ENCODE measurements around the gene PDZK1IP1.
"Not testable (repeated sequence)": the region's sequence is repeated elsewhere in the genome, so short reads cannot be mapped to it uniquely, and the experiment has no call there.

PDZK1IP1 gene

DNA sequence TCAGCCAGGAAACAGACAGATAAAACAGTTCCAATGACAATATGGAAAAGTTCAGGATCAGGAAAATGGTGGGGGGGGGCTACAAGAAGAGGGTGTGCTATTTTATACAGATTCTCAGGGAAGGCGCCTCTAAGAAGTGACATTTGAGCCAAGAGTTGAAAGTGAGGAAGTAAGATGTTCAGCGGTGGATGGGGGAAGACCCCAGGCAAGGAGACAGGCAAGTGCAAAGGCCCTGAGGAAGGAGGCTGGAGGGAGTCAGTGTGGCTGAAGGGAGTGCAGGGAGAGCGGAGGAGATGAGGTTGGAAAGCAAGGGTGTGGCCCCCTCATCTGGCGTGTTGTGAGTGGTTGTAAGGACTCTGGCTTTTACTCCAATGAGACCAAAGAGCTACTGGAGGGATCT, 8.4 kb upstream of the PDZK1IP1 start:
- no peak for DNase-seq

- DNase-seq = peak in 2 of 51 donors; percentile 5 to 12
These were observed 6.8 kb upstream of the PDZK1IP1 start for GRCh38 chr1:47196622-47197021.

DNA sequence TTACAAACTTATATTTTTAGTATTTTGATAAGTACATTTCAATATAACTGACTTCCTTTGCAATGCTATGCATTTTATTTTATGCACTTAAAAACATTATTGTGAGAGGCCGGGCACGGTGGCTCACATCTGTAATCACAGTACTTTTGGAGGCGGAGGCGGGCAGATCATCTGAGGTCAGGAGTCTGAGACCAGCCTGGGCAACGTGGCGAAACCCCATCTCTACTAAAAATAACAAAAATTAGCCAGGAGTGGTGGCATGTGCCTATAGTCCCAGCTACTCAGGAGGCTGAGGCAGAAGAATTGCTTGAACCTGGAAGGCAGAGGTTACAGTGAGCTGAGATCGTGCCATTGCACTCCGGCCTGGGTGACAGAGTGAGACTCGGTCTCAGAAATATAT, 6.1 kb upstream of the PDZK1IP1 start:
- not testable (repeated sequence) for DNase-seq

DNA sequence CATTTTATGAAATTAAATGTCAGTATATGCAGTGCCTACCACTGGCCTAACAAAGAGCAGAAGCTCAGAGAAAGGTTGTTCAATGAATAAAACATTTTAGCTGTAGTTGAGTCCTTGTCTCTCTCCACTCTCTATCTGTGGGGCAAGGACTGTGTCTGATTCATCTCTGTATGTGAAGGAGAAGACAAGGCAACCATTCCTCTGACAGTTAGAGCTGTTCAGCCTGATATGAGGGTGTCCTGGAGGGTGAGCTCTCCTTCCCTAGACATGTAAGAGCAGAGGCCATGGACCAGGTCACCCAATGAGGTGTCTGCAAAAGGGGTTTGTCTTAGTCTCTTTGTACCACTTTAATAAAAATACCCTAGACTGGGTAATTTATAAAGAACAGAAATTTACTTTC, 4.5 kb upstream of the PDZK1IP1 start:
- no peak for DNase-seq

DNA sequence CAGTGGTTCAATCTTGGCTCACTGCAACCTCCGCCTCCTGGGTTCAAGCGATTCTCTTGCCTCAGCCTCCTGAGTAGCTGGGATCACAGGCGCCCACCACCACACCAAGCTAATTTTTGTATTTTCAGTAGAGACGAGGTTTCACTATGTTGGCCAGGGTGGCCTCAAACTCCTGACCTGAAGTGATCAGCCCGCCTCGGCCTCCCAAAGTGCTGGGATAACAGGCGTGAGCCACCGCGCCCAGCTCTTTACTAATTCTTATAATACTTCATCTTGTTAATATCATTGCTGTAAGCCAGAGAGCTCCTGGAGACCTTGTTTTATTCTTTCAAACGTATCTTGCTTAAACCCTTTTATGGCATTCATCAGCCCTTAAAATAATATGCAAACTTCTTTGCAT, 3.7 kb upstream of the PDZK1IP1 start:
- not testable (repeated sequence) for DNase-seq

GRCh38 chr1:47192458-47193384, 2.9 kb upstream of the PDZK1IP1 start:
- peak in 44 of 51 donors; percentile 11 to 74 (median 40) for DNase-seq

GRCh38 chr1:47191940-47192457, 2.2 kb upstream of the PDZK1IP1 start:
- no peak for DNase-seq

GRCh38 chr1:47190857-47191256, 1.0 kb upstream of the PDZK1IP1 start:
- no peak for DNase-seq

DNA sequence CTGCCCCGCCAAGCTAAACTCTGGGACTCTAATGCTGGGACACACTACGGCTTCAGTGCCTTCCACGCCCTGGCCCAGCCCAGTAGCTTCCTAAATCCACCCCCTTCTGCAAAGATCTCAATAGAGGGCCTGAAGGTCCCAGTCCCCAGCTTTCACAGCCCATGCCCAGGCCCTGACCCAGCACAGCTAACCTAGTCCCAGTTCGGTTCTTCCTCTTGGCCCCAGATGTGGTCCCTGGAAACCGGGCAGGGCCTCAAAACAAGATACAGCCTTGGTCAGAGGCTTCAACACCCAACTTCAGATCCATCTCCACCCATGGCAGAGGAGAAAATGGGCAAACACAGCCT, 646 bp upstream of the PDZK1IP1 start:
- no peak for DNase-seq

- DNase-seq = no peak
These were observed 748 bp downstream of the PDZK1IP1 start for GRCh38 chr1:47188791-47189785.

- DNase-seq = no peak
These were observed 1.9 kb downstream of the PDZK1IP1 start for GRCh38 chr1:47187926-47188250.

DNA sequence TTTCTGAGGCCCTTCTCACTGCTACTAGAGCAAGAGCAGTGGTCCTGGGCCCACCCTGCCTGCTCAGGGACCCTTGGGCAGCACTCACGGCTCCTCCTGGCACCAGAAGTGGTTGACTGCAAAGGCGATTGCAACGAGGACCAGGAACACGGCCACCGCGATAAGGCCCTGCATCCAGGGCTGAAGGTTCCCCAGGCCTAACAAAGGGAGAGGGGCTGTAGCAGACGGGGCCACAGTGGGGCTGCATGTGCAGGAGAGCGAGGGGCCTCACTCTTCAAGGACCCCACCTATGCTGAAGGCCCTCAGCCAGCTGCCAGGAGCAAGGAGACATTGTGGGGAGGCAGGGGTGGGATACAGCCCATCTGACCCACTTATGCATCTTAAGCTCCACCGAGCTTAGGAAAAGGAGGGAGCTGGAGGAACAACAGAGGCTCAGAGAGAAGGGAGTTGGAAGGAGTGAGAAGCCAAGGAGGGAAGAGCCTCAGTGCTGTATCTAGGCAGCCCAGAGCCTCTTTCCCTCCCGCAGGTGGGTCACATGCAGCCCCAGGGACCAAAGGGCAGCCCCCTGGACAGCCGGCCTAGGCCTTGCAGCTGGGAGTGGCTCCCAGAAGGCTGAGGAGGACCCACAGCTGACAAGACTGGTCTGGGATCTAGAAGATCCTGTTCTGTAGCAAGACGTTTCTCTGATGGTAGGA, 2.5 kb downstream of the PDZK1IP1 start:
- DNase-seq = no peak

GRCh38 chr1:47186267-47187185, 3.3 kb downstream of the PDZK1IP1 start:
- no peak for DNase-seq

GRCh38 chr1:47184822-47185677, 4.8 kb downstream of the PDZK1IP1 start:
- DNase-seq = no peak

GRCh38 chr1:47184090-47184821, 5.6 kb downstream of the PDZK1IP1 start:
- DNase-seq = no peak

DNA sequence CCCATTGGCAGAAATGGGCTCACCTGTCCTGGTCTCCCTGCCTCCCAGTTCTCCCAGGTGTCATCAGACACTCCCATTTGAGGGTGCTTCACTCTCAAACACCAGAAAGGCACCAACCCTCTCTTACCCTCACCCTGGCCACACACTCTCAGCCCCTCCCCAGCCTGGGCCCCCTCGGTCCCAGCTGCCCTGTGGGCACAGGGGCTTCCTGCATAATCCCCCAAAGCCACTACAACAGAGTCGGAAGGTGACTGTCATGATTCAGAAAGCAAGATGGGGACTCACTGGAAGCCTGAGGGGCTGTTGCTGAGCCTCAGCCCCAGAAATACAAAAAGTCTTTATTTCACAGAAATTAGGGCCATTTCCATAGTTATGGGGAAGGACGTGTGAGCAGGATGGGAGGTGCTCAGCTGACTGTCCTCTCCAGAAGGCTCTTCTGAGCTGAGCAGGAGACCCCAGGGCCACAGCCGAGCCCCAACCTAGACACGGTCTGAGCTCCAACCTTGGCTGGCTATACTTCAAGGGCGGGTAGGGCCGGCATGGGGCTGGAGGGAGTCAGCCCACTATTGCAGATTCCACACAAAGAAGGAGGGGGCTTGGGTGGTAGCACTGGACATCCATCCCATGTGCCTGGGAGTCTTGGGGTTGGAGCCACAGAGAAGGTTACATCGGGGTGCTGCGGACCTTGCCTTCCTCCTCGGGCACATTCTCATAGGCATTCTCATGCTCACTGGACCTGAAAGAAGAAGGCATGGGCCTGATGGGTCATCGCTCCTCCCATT, 6.3 kb downstream of the PDZK1IP1 start:
- DNase-seq = no peak

DNA sequence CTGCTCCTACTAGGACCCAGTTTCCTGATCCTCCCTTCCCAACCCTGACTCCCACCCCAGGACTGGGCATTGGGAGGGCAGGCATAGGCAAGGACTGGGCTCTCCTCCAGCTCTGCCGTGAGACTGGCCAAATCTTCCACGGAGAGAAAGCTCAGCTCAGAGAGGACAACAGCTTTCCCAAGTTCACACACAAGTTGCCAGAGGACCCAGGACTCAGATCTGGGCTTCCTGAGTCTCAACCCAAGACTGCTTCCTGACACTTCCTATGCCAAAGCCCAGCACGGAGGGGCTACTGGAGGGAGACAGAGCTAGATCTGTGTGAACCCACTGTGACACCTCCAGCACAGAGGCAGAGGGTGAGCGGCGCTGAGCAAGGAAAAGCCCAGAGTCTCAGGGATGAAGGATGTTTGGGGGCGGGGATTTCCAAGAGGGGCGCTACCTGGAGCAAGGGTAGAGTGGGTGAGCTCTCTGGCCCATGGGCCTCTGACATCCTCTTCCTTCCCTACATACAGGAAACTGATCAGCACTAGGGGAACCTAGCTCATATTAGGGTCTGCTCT, 7.1 kb downstream of the PDZK1IP1 start:
- DNase-seq = peak in 2 of 51 donors; percentile 22 to 23
